NCI-H446 treated with DMSO at 0.1 percent for 48 hours (cell line): ENCODE data around the gene PDF.

Source experiments
- DNase-seq: peaks from one replicate; lab custom pipeline; 2025; lab: John Stamatoyannopoulos, UW

The PDF gene

GRCh38 chr16:69339289-69340094 is 9.1 kb upstream of the PDF start, which contains the start of the genes COG8 and NIP7:
Gene COG8, minus strand, starts transcription at chr16:69339564. Its CDS starts 12 bp downstream, at chr16:69339552.
Gene NIP7, plus strand, starts transcription at chr16:69339772. Its CDS starts 58 bp downstream, at chr16:69339830.
- peak; percentile 93 for DNase-seq

DNA sequence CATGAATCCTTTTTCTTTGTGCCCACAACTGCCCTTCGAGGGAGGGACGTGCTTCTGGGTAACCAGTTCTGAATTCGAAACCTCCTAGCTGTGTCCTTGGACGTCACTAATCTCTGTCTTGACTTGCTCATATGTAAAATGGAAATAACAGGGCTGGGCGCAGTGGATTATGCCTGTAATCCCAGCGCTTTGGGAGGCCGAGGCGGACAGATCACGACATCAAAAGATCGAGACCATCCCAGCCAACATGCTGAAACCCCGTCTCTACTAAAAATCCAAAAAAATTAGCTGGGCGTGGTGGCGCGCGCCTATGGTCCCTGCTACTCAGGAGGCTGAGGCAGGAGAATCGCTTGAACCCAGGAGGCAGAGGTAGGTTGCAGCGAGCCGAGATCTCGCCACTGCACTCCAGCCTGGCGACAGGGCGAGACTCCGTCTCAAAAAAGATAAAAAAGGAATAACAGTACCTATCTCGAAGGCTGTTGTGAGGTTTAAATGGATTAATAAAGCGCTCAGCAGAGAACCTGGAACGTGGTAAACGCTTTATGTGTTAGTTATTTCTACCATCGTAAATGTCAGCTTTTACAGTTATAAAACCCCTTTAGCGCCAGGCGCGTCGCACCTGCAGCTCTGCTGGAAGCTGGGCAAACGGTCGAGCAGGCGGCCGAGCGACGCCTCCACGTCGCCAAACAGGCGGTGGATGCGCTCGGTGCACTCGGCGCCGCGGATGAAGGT is 8.3 kb upstream of the PDF start:
- no peak for DNase-seq

- DNase-seq: no peak
These were observed 4.3 kb upstream of the PDF start for GRCh38 chr16:69334696-69335095.

GRCh38 chr16:69329369-69330285 is 761 bp downstream of the PDF start:
- no peak for DNase-seq

DNA sequence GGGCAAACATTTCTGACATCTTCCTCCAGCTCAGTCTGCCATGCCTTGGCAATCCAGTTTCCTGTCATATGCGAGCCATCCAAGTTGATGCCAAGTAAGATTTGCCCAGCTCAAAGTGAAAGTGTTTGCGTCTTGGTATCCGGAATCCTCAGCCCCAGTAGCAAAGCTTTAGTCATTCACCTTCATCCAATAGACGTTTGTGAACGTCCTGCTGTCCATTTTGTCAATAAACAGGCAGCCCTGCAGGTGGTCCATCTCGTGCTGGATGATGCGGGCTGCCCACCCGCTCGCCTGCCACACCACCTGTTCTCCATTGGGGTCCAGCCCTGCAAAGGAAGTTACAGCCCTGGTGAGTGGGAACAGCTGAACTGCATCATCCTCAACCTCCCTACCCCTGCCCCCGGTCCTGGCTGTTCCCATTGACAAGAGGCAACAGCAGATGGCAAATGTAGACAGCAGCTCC is 1.5 kb downstream of the PDF start:
- DNase-seq: no peak

DNA sequence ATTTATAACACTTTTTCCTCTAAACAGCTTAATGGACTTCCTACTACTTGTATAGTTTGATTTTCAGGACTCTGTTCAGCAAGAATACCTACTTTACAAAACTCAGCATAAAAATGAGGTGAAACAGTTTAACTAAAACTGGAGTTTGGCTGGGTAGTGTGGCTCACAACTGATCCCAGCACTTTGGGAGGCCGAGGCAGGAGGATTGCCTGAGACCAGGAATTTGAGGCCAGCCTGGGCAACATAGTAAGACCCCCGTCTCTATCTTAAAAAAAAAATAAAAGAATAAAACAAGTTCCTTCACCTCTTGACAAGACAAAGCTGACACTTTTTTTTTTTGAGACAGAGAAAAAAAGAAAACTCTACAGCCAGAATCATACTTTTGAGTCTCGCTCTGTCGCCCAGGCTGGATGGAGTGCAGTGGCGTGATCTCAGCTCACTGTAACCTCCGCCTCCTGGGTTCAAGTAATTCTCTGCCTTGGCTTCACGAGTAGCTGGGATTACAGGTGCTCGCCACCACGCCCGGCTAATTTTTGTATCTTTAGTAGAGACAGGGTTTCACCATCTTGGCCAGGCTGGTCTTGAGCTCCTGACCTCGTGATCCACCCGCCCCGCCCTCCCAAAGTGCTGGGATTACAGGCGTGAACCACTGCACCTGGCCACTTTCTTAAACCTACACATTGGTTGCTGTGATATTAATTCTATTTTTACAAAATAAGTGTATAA is 2.6 kb downstream of the PDF start:
- DNase-seq: no peak

DNA sequence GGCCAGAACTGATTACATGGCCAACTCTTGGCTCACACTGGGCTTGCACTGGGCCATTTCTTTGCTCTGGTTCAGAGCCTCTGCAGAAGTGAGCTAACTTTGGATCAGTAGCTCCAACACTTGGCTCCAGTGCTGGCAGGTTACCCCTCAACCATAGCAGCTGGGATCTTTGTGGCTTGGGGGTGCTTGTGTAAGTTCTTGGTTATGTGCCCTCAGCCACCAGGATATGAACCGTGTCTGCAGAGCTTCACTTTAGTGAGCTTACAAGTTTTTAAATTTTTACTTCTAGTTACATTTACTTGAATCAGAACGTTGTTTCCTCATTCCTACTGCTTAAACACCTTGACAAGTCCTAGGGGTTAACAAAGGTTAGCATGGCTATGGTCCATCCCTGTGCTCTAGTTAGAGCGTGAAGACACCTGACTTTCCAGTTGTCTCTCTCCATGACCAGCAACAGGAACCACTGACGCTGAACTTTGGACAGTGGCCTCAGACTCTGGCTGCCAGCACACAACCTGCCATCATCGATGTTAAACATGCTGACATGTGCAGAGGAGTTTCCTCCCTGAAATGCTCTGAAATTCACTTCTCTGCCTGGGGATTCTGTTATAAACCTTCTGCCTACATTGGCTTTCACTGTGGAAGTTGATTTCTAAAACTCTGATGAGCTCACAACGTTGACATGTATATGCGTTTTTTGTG is 4.1 kb downstream of the PDF start:
- no peak for DNase-seq

- no peak for DNase-seq
These were observed 4.6 kb downstream of the PDF start for GRCh38 chr16:69325784-69326171.

DNA sequence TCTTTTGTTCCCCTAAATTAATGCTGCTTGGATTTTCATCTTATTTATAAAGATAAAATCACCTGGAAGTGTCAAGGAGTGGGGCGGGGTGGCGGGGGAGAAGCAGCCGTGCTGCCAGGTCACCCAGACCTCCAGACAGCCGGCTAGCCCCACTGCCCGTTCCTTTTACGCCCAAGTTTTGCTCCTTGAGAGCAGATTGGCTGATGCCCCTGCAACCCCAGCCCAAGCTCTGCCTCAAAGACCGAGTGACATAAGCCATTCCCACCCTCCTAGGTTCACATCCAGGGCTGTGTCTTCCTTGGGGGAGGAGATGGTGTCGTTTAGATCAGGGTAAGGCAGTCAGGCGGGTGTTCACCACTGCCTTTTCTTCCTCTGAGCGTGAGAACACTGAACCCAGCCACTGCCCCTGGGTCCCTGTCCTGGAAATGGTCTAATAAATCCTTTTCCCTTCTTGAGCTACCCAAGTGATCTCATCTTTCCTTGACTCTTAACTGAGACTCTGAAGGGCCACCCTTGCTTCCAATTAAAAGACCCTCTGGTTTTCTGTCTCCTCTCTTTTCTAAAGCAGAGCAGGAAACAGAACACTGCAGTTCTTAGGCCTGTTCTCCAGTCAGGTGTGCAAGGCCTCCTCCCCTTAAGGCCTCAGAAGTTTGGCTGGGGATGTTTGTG is 5.7 kb downstream of the PDF start:
- no peak for DNase-seq

- no peak for DNase-seq
These were observed 6.3 kb downstream of the PDF start for GRCh38 chr16:69324013-69324531.

GRCh38 chr16:69323415-69323814 is 7.0 kb downstream of the PDF start:
- no peak for DNase-seq

DNA sequence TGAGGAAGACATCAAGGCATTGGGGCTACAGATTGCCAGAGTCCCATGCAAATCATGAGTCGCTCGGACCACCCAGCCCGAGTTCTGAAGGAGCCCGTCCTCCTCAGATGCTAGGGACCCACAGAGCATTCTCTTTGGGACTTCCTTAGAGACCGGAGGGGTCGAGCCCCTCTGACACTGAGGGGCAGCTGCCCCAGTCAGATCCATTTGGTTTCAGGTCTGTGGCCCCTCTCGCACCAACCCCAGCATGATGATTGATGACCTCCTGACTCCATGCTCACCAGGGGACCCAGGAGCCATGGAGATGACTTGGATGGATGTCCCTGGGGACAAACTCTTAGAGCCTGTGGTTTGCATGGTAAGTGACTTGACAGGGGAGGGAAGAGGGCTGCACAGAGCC is 8.0 kb downstream of the PDF start:
- DNase-seq: no peak

- DNase-seq: no peak
These were observed 9.3 kb downstream of the PDF start for GRCh38 chr16:69321080-69321479.

DNA sequence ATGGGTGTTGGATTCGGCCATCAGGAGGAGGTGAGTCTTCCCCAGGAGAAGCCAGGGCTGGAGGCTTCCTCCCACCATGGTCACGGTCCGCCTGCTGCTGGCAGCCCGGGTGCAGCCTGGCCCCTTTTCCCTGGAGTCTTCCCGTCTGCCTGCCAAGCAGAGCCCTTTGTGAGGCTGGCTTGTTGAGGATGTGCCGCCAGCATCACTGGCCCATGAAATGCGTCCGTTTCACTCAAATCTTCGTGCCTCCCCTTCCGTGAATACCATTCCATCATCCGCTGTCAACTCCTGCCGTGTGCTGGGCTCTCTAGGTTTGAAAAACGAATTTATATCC is 9.7 kb downstream of the PDF start:
- DNase-seq: no peak

GRCh38 chr16:69319826-69320739 is 10.3 kb downstream of the PDF start:
- DNase-seq: no peak

DNA sequence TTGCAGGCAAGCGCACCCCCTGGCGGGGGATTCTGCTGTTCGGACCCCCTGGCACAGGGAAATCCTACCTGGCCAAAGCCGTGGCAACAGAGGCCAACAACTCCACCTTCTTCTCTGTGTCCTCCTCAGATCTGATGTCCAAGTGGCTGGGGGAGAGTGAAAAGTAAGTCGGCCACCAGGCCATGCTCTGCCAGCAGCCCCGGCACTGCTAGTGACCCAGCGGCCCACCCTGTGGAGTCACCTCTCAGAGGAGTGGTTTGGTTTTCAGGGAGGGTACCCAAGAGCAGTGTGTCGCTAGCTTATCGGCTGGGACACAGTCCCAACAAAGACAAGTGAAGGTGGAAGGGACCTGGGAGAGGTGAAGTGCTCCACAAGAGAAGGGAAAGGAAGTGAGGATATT is 11.0 kb downstream of the PDF start:
- no peak for DNase-seq

DNA sequence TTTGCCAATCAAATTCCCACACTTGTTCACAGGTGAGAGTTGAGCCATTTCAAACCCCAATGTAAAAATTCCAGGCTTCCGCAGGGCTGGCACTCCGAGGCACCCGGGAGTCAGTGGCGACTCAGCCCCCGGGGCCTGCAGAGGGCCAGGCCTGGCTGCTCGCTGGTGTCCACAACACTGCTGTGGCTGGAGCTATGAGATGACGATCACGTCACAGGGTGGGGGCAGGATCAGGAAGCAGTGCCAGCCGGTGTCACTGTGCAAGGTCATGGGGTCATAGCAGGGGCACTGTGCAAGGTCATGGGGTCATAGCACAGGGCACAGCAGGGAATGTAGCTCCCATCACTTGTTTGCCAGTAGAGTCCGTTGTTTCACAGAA is 11.5 kb downstream of the PDF start:
- DNase-seq: no peak

GRCh38 chr16:69318177-69318910 is 12.0 kb downstream of the PDF start:
- no peak for DNase-seq
